GM19438 (cell line): ENCODE measurements around the gene RIC8B.

ENCODE experiments used
- ATAC-seq: cut with Tn5 transposase; IDR thresholded peaks from one replicate; pipeline ENCODE4 v1.9.1; 2021; ENCODE audit warnings: low read depth; ENCODE audit not compliant: unreplicated experiment

Gene RIC8B

GRCh38 chr12:106866426-106867080 lies 92.1 kb downstream of the RIC8B start:
- ATAC-seq: no peak

GRCh38 chr12:106867651-106868050 lies 93.2 kb downstream of the RIC8B start:
- no peak for ATAC-seq

GRCh38 chr12:106868982-106869700 lies 94.7 kb downstream of the RIC8B start:
- ATAC-seq: no peak

GRCh38 chr12:106870116-106870515 lies 95.6 kb downstream of the RIC8B start:
- no peak for ATAC-seq

GRCh38 chr12:106871477-106871876 lies 97.0 kb downstream of the RIC8B start:
- no peak for ATAC-seq

- no peak for ATAC-seq
Observed at GRCh38 chr12:106873983-106874382, 99.5 kb downstream of the RIC8B start.

GRCh38 chr12:106878804-106879203 lies 104.3 kb downstream of the RIC8B start:
- ATAC-seq: no peak

- no peak for ATAC-seq
Observed at GRCh38 chr12:106879612-106880011, 105.1 kb downstream of the RIC8B start.

- ATAC-seq: no peak
Observed at GRCh38 chr12:106883426-106883825, 108.9 kb downstream of the RIC8B start.

- ATAC-seq: no peak
Observed at GRCh38 chr12:106885026-106885425, 110.5 kb downstream of the RIC8B start.

- no peak for ATAC-seq
Observed at GRCh38 chr12:106885541-106886249, 111.2 kb downstream of the RIC8B start.

GRCh38 chr12:106886932-106887331 lies 112.5 kb downstream of the RIC8B start:
- ATAC-seq: no peak

GRCh38 chr12:106888348-106888970 lies 114.0 kb downstream of the RIC8B start:
- ATAC-seq: no peak

- ATAC-seq: no peak
Observed at GRCh38 chr12:106889326-106889725, 114.8 kb downstream of the RIC8B start.

- no peak for ATAC-seq
Observed at GRCh38 chr12:106889950-106890626, 115.6 kb downstream of the RIC8B start.

- ATAC-seq: no peak
Observed at GRCh38 chr12:106892075-106892474, 117.6 kb downstream of the RIC8B start.

GRCh38 chr12:106893451-106893850 lies 119.0 kb downstream of the RIC8B start:
- ATAC-seq: no peak

- ATAC-seq: no peak
Observed at GRCh38 chr12:106894774-106895173, 120.3 kb downstream of the RIC8B start.

GRCh38 chr12:106896603-106897002 lies 122.1 kb downstream of the RIC8B start:
- ATAC-seq: no peak

- ATAC-seq: no peak
Observed at GRCh38 chr12:106897082-106897481, 122.6 kb downstream of the RIC8B start.
